ENCODE results near the gene KRT75.
A peak's percentile ranks its signal among the peaks of the same experiment; 100 is the strongest.
"Not testable (repeated sequence)": the region's sequence is repeated elsewhere in the genome, so short reads cannot be mapped to it uniquely, and the experiment has no call there.

Gene KRT75

GRCh38 chr12:52415870-52416750, 18.1 kb downstream of the KRT75 start:
- DNase-seq: no peak

- DNase-seq: no peak
Observed at GRCh38 chr12:52414936-52415335, 19.2 kb downstream of the KRT75 start.

GRCh38 chr12:52413782-52414345, 20.3 kb downstream of the KRT75 start:
- DNase-seq: no peak

- no peak for DNase-seq
Observed at GRCh38 chr12:52413202-52413601, 21.0 kb downstream of the KRT75 start.

- DNase-seq: no peak
Observed at GRCh38 chr12:52411815-52412214, 22.4 kb downstream of the KRT75 start.

- DNase-seq: not testable (repeated sequence)
Observed at GRCh38 chr12:52410589-52411248, 23.5 kb downstream of the KRT75 start.

- no peak for DNase-seq
Observed at GRCh38 chr12:52407918-52408317, 26.3 kb downstream of the KRT75 start.

- DNase-seq: no peak
Observed at GRCh38 chr12:52405922-52406385, 28.2 kb downstream of the KRT75 start, which contains the start of gene KRT82. Gene KRT82 (minus strand): TSS chr12:52406335. CDS start chr12:52406277, 58 bp downstream.

GRCh38 chr12:52404951-52405350, 29.2 kb downstream of the KRT75 start:
- DNase-seq: no peak

- DNase-seq: no peak
Observed at GRCh38 chr12:52403561-52403960, 30.6 kb downstream of the KRT75 start.

GRCh38 chr12:52402873-52403540, 31.2 kb downstream of the KRT75 start:
- no peak for DNase-seq

- DNase-seq: no peak
Observed at GRCh38 chr12:52402377-52402776, 31.8 kb downstream of the KRT75 start.

GRCh38 chr12:52401926-52402325, 32.2 kb downstream of the KRT75 start:
- DNase-seq: no peak

- DNase-seq: no peak
Observed at GRCh38 chr12:52401526-52401925, 32.6 kb downstream of the KRT75 start.

GRCh38 chr12:52400906-52401305, 33.3 kb downstream of the KRT75 start:
- DNase-seq: no peak

GRCh38 chr12:52399756-52400155, 34.4 kb downstream of the KRT75 start:
- DNase-seq: no peak

GRCh38 chr12:52398176-52398575, 36.0 kb downstream of the KRT75 start:
- DNase-seq: no peak

- no peak for DNase-seq
Observed at GRCh38 chr12:52396656-52397055, 37.5 kb downstream of the KRT75 start.

- DNase-seq: peak; percentile 7
Observed at GRCh38 chr12:52395761-52396434, 38.3 kb downstream of the KRT75 start.

- DNase-seq: no peak
Observed at GRCh38 chr12:52394836-52395405, 39.2 kb downstream of the KRT75 start.

- DNase-seq: no peak
Observed at GRCh38 chr12:52392465-52393007, 41.6 kb downstream of the KRT75 start.

- DNase-seq: no peak
Observed at GRCh38 chr12:52391618-52392002, 42.6 kb downstream of the KRT75 start.
